HG03558 (cell line): ENCODE measurements around the gene GLRB.
"Not testable (repeated sequence)": the region's sequence is repeated elsewhere in the genome, so short reads cannot be mapped to it uniquely, and the experiment has no call there.

Source experiments
- ATAC-seq: cut with Tn5 transposase; IDR thresholded peaks from one replicate; pipeline ENCODE4 v1.9.1; 2021; ENCODE audit warnings: moderate number of reproducible peaks; ENCODE audit not compliant: unreplicated experiment; ENCODE audit errors: extremely low read depth

Gene GLRB

GRCh38 chr4:157075811-157076577 lies at the start of gene GLRB:
Gene GLRB (plus strand): TSS chr4:157076150. CDS start chr4:157078025, 1,875 bp downstream.
- no peak for ATAC-seq

DNA sequence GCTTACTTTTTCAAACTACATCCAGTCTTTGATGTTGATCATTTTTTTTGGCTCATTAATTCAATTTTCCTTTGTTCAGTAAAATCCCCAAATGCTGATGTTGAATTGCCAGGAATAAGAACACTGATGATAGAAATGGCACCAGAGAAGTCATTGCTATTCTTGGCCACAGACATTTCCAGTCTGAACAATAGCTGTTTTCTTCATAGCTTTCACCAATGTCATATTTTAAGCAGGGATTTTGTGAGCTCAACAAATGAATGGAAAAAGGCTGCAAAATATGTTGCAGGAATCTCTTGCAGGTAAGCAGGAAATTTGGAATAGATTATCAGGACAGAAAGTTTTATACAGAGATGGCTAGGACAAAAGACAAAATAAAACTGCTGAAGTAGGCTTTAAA lies 40.5 kb upstream of the GLRB start:
- ATAC-seq: no peak

- no peak for ATAC-seq
Measured at GRCh38 chr4:157040405-157040804, 35.5 kb upstream of the GLRB start.

DNA sequence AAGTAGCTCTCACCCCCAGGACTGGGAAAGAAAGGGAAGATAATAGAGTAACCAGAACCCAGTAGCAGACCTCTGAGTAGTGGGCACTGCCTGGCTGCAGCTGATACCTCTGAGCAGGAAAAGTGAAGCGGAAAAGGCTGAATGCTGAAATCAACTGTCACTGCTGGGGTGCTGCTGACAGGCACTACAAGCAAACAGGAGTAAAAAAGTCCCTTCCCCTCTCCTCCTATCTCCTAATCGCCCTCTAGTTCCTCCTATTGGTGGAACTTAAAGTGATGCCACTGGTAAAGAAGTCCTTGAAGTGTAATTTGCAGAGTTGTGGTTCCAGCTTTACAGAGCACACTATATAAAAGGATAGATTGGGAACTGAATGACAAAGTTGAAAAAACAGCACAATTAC lies 32.8 kb upstream of the GLRB start:
- no peak for ATAC-seq

GRCh38 chr4:157045507-157046127 lies 30.3 kb upstream of the GLRB start:
- no peak for ATAC-seq

DNA sequence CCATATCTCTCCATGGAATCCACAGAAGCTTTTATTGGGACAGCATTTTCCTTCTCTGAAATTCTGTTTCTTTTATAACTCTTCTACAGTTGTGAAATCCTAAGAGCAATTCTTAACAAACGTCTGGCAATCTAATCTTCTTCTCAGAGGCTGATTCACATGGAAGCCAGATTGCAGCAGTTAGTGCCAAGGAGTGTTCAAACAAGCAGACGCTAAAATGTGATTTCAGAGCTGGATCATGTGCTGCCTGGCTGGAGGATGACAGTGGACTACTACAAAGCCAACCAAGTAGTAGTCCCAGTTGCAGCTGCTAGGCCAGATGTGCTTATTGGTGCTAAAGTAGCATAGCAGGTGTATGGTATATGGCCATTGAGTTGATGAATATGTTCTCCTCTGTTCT lies 27.7 kb upstream of the GLRB start:
- no peak for ATAC-seq

- no peak for ATAC-seq
Measured at GRCh38 chr4:157050561-157050960, 25.4 kb upstream of the GLRB start.

DNA sequence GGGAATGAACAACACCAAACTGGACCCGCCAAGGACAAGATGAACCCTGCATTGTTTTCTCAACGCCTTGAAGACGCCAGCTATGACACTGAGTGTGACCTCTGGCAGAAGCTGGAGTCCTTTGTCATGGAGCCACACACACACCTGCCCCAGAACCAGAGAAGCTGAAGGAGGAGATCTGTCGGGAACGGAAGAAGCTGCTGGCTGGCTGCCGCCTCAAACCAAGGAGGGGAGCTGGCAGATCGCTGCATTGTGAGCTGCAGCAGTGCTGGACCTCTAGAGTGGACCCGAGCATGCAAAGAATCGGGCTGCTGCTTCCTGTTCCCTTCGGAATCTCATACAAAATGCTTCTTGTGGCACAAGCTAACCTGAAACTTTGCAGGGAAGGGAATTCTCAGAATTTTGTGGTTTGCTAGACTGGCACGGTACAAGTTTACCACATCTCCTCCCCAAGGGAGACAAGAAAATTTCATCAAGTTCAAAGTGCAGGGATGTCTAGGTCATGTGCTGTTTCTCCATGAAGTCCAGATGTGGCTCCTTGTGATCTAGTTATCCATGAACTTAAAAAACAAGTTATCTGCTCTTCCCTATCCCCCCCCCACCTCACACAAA lies 23.4 kb upstream of the GLRB start:
- no peak for ATAC-seq

- ATAC-seq: no peak
Measured at GRCh38 chr4:157057218-157057617, 18.7 kb upstream of the GLRB start.

GRCh38 chr4:157058899-157059298 lies 17.1 kb upstream of the GLRB start:
- ATAC-seq: not testable (repeated sequence)

DNA sequence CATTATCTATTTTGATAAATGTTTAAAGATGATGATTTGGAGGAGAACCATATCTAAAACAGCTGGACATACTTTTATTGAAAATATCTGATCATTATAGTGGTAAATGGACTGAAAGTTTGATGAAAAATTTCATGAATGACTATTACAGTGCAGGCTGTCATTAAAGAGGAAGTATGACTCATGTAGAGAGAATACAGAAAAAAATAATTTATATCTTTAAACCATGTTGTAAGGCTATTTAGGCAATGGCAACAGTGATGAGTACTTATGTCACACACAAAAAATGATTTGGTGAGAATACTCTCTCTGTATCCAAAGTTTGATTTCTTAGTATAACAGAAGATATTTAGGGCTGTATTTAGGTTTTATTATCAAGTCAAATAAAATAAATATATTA lies 3.9 kb upstream of the GLRB start:
- no peak for ATAC-seq

DNA sequence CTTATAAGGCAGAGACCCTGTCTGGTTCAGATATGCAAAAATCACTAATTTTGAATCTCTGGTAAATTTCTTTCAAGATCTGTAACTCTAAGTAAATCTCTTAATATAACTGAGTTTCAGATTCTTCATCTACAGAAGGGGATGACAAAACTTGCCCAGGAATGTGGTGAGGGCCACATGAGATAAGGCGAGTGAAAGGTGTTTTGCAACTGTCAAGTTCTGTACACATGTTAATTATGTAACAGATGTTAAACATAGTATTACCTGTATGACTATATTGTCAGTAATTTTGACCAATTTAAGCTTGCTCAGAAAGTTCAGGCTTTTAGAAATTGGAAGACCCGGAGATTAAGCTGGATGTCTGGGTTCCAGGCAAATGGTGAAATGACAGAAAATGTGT lies 549 bp upstream of the GLRB start:
- ATAC-seq: no peak

GRCh38 chr4:157076578-157076947 lies 613 bp downstream of the GLRB start:
- ATAC-seq: no peak

DNA sequence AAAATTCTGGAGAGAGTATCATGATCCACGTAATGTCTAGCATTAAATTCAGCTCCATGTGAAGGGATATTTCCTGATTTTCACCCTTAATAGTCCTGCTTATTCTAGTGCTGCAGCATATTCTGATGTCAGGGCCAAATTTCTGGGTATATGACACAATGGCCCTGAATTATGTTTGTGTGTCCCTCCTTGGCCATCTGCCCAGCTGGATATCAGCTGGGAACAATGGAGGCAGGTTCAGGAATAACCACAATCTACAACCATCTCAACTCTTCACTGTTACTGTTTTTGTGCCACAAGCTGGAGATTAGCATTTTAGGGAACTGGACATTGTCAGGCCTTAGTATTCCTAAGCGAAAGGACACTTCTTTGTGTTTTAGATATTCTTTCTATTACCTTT lies 3.5 kb downstream of the GLRB start:
- ATAC-seq: no peak

- no peak for ATAC-seq
Measured at GRCh38 chr4:157080605-157081004, 4.7 kb downstream of the GLRB start.

GRCh38 chr4:157095716-157096115 lies 19.8 kb downstream of the GLRB start:
- ATAC-seq: no peak

GRCh38 chr4:157096439-157096838 lies 20.5 kb downstream of the GLRB start:
- ATAC-seq: no peak

DNA sequence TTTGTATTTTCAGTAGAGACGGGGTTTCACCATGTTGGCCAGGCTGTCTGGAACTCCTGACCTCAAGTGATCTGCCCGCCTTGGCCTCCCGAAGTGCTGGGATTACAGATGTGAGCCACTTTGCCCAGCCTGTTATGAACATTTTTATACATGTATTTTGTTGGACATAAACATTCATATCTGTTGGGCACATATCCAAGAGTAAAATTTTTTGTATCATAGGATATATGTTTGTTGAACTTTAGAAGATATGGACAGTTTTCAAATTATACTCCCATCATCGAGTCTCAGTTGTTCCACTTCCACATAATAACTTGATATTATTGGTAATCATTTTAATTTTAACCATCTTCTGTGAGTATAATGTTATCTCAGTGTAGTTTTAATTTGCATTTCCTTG lies 23.6 kb downstream of the GLRB start:
- ATAC-seq: no peak

DNA sequence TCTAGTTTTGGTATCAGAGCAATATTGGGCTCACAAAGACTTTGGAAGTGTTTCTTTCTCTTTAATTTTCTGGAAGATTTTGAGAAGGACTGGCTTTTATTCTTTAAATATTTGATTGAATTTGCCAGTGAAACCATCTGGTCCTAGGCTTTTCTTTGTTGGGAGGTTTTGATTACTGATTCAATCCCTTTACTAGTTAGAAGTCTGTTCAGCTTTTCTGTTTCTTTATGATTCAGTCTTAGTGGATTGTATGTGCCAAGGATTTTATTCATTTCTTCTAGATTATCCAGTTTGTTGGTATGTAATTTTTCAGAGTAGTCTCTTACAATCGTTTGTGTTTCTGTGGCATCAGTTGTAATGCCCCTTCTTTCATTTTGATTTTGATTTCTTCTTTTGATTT lies 28.6 kb downstream of the GLRB start:
- ATAC-seq: no peak

GRCh38 chr4:157114671-157115070 lies 38.7 kb downstream of the GLRB start:
- no peak for ATAC-seq

- no peak for ATAC-seq
Measured at GRCh38 chr4:157115613-157116335, 39.8 kb downstream of the GLRB start.
